Adipocyte (in vitro differentiated cells): ENCODE data around the gene BTD.
A peak's percentile ranks its signal among the peaks of the same experiment; 100 is the strongest.

Experiments used
- DNase-seq: peaks from one replicate; pipeline ENCODE4 v3.0.0-alpha.2; 2015; ENCODE audit warnings: low read depth
- H3K27me3 ChIP-seq: replicated peaks from 2 replicates; pipeline ENCODE4 v1.7.0; 2013; ENCODE audit warnings: mild to moderate bottlenecking, low read length, moderate library complexity; ENCODE audit not compliant: control insufficient read depth, insufficient read depth
- H3K36me3 ChIP-seq: 2 replicates; pipeline ENCODE4 v1.7.0; 2013; ENCODE audit warnings: low read length, mild to moderate bottlenecking, moderate library complexity; ENCODE audit not compliant: control insufficient read depth, insufficient read depth, severe bottlenecking
- H3K4me1 ChIP-seq: 2 replicates; pipeline ENCODE4 v1.7.0; 2013; ENCODE audit warnings: mild to moderate bottlenecking, low read length, moderate library complexity; ENCODE audit not compliant: control insufficient read depth, insufficient read depth
- H3K4me3 ChIP-seq: 2 replicates; pipeline ENCODE4 v1.7.0; 2013; ENCODE audit warnings: mild to moderate bottlenecking, low read length, moderate library complexity
- H3K9ac ChIP-seq: 2 replicates; pipeline ENCODE4 v1.7.0; 2013; ENCODE audit warnings: mild to moderate bottlenecking, low read length, moderate library complexity
- H3K9me3 ChIP-seq: 2 replicates; pipeline ENCODE4 v1.7.0; 2013; ENCODE audit warnings: mild to moderate bottlenecking, low read length, moderate library complexity; ENCODE audit not compliant: control insufficient read depth

BTD gene

DNA sequence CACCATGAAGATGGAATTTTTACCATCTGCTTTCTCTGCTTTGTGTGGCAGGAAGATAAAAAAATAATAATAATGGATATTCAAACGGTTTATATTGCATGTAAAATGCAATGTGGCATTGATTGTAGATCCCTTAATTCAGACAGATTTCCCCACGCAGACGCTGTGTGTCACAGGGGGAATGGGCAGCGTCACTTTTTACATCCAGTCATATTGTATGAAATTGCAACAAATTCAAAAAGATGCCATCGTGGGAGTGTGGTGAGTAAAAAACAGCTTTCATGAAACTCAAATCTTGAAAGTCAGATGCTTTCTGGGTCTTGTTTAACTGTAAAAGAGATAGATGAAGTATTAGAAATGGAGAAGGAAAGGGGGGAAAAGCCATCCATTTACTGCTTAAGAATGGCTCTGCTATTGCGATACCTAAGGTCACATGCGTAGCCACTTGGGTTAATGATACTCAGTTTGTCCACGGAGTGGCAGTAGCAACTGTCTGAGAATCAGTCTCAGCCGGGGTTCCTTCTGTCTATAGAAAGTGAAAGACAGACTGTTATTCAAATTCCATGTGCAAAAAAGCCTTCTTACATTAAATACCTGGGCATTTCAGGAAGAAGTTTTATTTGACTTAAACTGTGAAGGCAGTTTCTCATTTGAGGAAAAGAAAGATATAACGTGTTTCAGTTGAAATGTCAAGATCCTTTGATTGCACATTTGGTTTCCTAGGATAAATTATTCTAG lies 28.5 kb downstream of the BTD start:
- Histone ChIP-seq H3K9me3 (no peaks in the 10 kb centered on the region), H3K4me3 (peak overlapping the region; percentile 73), H3K36me3 (no peaks in the 10 kb centered on the region), H3K4me1 (peaks cover 38% of the 10 kb centered on the region), H3K27me3 (no peaks in the 10 kb centered on the region), H3K9ac (peak overlapping the region; percentile 84)
- DNase-seq: peak; percentile 96

DNA sequence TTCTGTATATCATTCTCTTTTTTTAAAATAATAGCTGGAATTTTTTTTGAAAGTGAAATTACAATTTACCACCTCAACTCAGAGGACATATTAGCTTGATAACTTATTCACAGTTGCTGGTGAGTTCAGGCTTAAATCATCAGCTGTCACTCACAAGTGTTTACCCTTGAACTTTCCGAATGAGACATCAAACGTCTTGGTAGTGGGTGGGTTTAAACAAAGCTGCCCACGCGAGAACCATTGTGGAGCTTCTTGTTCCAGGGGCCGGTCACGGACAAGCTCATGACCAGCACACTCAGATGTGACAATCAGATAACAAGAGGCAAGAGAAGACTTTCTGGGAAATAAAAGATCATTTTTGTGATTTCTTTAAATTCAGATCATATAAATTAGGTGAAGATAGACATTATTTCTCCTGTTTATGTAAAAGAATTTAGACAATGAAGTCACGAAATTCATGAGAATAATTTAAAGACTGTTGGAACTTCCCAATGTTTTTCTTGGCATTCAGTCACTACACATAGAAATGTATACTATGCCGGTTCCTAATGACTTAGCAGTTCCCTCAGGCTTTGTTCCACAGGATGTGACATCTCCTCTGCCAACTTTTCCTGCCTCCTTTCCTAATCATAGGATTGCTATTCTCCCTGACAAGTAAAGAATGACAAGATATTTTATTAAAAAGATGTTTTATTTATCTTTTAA lies 29.3 kb downstream of the BTD start:
- Histone ChIP-seq H3K27me3 (no peaks in the 10 kb centered on the region), H3K36me3 (no peaks in the 10 kb centered on the region), H3K4me3 (peak overlapping the region; percentile 73), H3K9me3 (no peaks in the 10 kb centered on the region), H3K9ac (peak overlapping the region; percentile 84), H3K4me1 (peaks cover 46% of the 10 kb centered on the region)
- DNase-seq: peak; percentile 90

DNA sequence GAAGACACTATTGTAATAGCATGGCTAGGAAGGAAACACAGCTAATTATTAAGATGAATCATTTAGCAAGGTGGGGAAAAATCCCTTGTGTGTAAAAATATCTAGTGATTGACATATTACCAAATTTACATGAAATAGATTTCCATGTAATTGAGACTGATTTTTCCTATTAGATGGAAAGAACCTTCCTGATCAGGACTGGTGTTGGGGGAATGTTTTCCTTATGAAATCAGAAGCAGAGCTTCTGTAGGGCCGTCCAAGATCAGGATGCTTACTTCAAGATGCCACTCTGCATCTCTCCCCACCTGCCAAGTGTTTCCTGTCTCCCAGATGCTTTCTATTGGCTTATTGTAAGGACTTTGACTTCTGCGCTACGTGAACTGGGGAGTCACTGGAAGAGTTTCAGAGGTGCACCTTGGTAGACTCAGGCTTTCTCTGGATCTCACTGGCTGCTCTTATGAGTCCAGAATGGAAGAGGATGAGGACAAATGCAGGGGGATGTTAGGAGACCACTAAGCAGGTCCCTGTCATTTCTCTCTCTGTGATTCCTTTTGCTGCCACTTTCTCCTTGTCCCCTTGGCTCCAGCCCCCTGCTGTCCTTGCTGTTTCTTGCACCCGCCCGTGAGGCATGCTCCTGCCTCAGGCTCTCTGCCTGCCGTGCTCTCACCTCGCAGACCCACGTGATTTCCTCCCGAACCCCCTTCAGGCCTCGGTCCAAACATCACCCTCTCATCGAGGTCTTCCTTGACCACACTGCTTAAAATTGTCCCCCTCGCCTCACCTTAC lies 30.1 kb downstream of the BTD start:
- H3K4me3 ChIP-seq: no peak overlapping the region
- no peaks in the 10 kb centered on the region for H3K9me3 ChIP-seq
- peak overlapping the region; percentile 84 for H3K9ac ChIP-seq
- DNase-seq: no peak
- H3K27me3 ChIP-seq: no peaks in the 10 kb centered on the region
- H3K36me3 ChIP-seq: no peaks in the 10 kb centered on the region
- H3K4me1 ChIP-seq: peaks cover 52% of the 10 kb centered on the region

DNA sequence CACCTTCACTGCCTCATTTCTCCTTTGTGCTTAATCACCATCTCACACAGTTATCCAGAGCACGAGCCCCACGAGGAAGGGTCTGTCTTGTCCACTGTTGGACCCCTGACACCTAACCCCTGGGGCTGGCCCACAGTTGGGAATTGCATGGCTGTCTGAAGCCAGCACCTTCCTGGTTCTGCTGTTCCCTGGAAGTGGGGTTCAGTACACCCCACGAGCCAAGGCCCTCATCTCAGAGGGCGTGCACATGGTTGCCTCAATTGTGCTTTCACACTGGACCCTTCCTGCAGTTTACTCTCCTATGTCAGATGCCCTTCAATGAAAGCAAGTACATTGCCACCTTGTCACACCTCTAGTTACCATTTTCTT lies 30.7 kb downstream of the BTD start:
- no peaks in the 10 kb centered on the region for H3K27me3 ChIP-seq
- H3K4me3 ChIP-seq: no peak overlapping the region
- no peak for DNase-seq
- H3K4me1 ChIP-seq: peaks cover 52% of the 10 kb centered on the region
- no peaks in the 10 kb centered on the region for H3K9me3 ChIP-seq
- no peak overlapping the region for H3K9ac ChIP-seq
- H3K36me3 ChIP-seq: peaks cover under 1% of the 10 kb centered on the region

DNA sequence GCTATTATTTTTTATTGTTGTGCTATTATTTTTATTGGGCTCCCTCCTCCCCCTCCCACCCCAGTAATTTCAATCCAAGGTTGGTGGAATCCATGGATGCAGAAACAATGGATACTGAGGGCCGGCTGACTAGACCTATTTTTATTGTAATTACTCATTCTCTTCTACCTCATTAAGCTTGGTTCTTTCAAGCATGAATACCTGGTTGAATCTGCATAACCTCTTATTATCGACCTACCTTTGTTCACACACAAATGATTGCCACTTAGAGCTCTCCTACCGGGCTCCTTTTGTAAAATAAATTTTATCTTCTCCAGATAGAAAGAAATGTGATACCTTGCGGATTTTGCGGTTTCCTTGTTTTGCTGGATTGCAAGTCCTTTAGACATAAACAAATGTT lies 31.6 kb downstream of the BTD start:
- Histone ChIP-seq H3K4me3 (no peak overlapping the region), H3K27me3 (no peaks in the 10 kb centered on the region), H3K4me1 (peaks cover 53% of the 10 kb centered on the region), H3K9me3 (no peaks in the 10 kb centered on the region), H3K36me3 (peaks cover 2% of the 10 kb centered on the region), H3K9ac (peak overlapping the region; percentile 80)
- DNase-seq: no peak

DNA sequence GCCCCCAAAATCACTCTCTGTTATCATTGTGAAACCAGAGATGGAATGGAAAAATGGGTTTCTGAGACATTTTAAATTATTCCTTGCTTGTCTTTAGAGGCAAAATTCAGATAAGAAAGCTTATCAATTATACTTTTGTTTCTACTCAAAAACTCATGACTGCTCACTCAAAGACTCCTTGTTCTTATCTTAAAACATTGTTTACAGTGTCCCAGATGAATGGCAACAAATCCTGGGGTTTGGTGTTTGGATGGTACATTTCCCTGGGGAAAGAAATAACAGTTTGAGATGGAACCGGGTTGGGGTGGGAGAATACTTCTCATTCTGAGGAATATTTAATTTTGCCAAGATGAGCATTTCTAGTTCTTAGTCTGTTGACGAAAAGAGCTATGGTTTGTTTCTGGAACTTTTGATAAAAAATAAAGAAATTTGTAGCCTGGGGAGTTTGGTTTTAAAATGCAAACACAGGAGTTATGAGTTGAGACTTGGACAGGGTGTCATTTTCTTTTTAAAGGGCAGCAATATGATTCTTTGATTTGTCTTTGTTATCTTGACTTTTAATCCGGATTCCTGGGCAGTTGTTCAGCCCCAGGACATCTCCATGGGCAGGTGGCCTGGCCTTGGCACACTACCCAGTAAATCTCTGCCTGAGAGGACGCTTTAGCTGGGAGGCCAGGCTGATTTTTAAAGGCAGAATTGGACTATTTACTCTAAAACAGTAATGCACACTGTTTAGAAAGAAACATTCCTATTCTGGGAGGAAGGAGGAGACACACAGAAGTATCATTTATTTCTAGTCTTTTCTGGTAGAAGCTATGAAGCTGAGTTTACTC lies 32.4 kb downstream of the BTD start:
- H3K4me3 ChIP-seq: peak overlapping the region; percentile 33
- peak overlapping the region; percentile 80 for H3K9ac ChIP-seq
- H3K36me3 ChIP-seq: peaks cover 2% of the 10 kb centered on the region
- no peaks in the 10 kb centered on the region for H3K9me3 ChIP-seq
- H3K4me1 ChIP-seq: peaks cover 56% of the 10 kb centered on the region
- no peaks in the 10 kb centered on the region for H3K27me3 ChIP-seq
- peak; percentile 69 for DNase-seq

DNA sequence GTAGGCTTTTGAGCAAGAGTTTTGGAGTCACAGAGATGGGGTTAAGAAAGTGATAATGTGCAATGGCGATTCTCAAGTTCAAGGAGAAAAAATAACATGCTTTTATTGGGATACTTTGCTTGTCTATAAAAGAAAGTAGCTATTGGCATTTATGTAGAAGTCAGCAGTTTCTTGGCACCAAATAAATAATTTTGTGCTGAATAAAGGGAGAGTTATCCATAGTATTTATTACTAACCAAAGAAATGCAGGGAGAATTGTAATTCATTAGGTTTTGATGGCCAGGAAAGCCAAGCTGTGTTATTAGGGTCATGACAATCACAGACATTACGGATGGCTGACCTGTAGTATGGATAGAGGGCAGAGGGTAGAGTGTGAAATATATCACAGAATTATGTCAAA lies 33.1 kb downstream of the BTD start:
- H3K4me1 ChIP-seq: peaks cover 56% of the 10 kb centered on the region
- peaks cover 2% of the 10 kb centered on the region for H3K36me3 ChIP-seq
- H3K27me3 ChIP-seq: no peaks in the 10 kb centered on the region
- no peaks in the 10 kb centered on the region for H3K9me3 ChIP-seq
- H3K9ac ChIP-seq: peak overlapping the region; percentile 80
- no peak for DNase-seq
- H3K4me3 ChIP-seq: peak overlapping the region; percentile 33

DNA sequence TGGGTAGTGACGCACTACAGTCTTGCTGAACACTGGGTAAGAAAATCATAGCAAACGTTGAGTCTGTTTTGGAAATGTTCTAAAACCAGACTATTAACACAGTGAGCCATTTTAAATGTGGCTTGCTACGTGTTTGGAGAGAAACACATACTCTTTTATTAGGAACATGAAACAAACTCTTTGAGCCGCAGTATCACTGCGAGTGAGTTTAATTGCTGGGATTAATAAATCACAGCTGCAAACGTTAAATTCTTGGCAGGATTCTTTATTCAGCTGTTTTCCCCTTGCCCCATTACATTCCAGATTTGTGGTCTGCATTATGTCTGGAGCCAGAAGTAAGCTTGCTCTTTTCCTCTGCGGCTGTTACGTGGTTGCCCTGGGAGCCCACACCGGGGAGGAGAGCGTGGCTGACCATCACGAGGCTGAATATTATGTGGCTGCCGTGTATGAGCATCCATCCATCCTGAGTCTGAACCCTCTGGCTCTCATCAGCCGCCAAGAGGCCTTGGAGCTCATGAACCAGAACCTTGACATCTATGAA lies 33.6 kb downstream of the BTD start:
- DNase-seq: no peak
- Histone ChIP-seq H3K27me3 (no peaks in the 10 kb centered on the region), H3K4me1 (peaks cover 52% of the 10 kb centered on the region)

DNA sequence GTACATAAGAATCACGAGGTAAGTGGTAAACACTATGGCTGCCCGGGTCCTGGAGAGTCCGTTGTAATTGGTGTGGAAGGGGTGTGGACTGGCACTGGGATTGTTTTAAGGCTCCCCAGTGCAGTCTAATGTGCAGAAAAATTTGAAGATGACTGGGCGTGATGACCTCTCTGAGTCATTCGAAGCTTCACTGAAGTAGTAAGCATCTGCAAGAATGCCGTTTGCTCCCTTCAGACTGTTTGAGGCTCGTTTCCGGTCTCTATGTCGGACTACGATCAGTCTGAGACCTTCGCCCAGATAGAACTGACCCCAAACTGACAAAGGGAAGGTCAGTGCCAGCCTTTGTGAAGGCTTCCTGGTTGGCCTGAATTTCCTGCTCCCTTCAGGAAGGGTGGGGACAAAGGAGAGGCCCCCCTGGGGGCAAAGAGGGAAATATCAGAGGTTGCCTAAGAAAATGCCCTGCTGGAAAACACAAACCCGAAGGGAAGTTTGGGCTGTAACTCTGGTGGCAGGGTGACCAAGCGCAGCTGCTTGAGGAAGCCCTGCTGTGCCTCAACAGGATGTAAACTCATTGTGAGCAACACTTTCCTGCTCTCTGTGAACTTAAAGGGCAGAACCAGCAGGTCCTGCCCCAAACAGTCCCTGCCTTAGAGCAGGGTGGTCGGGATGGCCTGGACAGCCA lies 34.6 kb downstream of the BTD start:
- H3K9me3 ChIP-seq: no peaks in the 10 kb centered on the region
- H3K4me1 ChIP-seq: peaks cover 42% of the 10 kb centered on the region
- peaks cover 2% of the 10 kb centered on the region for H3K36me3 ChIP-seq
- peak; percentile 86 for DNase-seq
- peak overlapping the region; percentile 80 for H3K9ac ChIP-seq
- H3K27me3 ChIP-seq: no peaks in the 10 kb centered on the region
- peak overlapping the region; percentile 60 for H3K4me3 ChIP-seq

More for the DNA sequence above, 33.6 kb downstream of the BTD start:
- peak overlapping the region; percentile 60 for H3K4me3 ChIP-seq
- H3K9me3 ChIP-seq: no peaks in the 10 kb centered on the region
- peaks cover 2% of the 10 kb centered on the region for H3K36me3 ChIP-seq
- peak overlapping the region; percentile 80 for H3K9ac ChIP-seq
